ENCODE measurements around the gene TRERF1. TPM values are rescaled to one million over a fixed set of nuclear protein-coding genes. Genes with fewer than 3 reads are reported as not detected.

TRERF1 gene
- total and polyA plus RNA-seq, 2 experiments from 2014 or later = 11.2 to 20.6 TPM

- Histone ChIP-seq H3K4me3 (no peak overlapping the region), H3F3A (replicated peaks; ENCODE audit: low read depth) (no peaks in the 10 kb centered on the region), H2AFZ (no peak overlapping the region), H3K4me2 (no peak overlapping the region), H3K36me3 (ENCODE audit: insufficient read depth) (no peaks in the 10 kb centered on the region), H3K9me2 (ENCODE audit: insufficient read depth) (no peaks in the 10 kb centered on the region; the same call in 1 of the 2 replicates), H3K27ac (ENCODE audit: low read depth) (no peak overlapping the region), H4K20me1 (replicated peaks; ENCODE audit: insufficient read depth) (peaks cover 27% of the 10 kb centered on the region), H3K4me1 (ENCODE audit: insufficient read depth) (no peaks in the 10 kb centered on the region; the same call in 1 of the 2 replicates), H3K79me2 (replicated peaks; ENCODE audit: insufficient read depth) (peaks cover 71% of the 10 kb centered on the region), H3K27me3 (ENCODE audit: insufficient read depth) (no peaks in the 10 kb centered on the region)
- Mint-ChIP-seq H3K4me1 (peaks cover 21% of the 10 kb centered on the region), H3K36me3 (ENCODE audit: low read depth) (no peaks in the 10 kb centered on the region; the same call in 2 of the 3 replicates), H3K4me3 (no peak overlapping the region), H3K9me3 (no peaks in the 10 kb centered on the region), H3K27me3 (ENCODE audit: insufficient read depth, low read depth, poor library complexity) (peaks cover 5% of the 10 kb centered on the region), H3K27ac (no peak overlapping the region)
- DNase-seq (ENCODE audit: low spot score) = no peak
- no peak for ATAC-seq
- TF ChIP-seq ZNF331 (CRISPR knock-in tag; IDR thresholded peaks at IDR 0.05; ENCODE audit: low read depth) = no peak
- TF ChIP-seq CTCF (conservative IDR thresholded peaks at IDR 0.05; ENCODE audit: low read depth in 2 of 2) = no peak
- TF ChIP-seq ETS1 (IDR thresholded peaks at IDR 0.05) = no peak
- TF ChIP-seq POLR2AphosphoS5 (IDR thresholded peaks at IDR 0.05; ENCODE audit: low read depth) = no peak
- no peak for TF ChIP-seq ZNF462 (CRISPR knock-in tag; IDR thresholded peaks at IDR 0.05)
- TF ChIP-seq STAT1 (IDR thresholded peaks at IDR 0.05; ENCODE audit: unreplicated experiment) = no peak
- no peak for TF ChIP-seq EZH2 (IDR thresholded peaks at IDR 0.05; ENCODE audit: low read depth, unreplicated experiment)
- TF ChIP-seq NANOG (IDR thresholded peaks at IDR 0.05; ENCODE audit: borderline replicate concordance) = no peak
- TF ChIP-seq REST (IDR thresholded peaks at IDR 0.05; ENCODE audit: unreplicated experiment) = no peak
- no peak for TF ChIP-seq JUNB (IDR thresholded peaks at IDR 0.05; ENCODE audit: unreplicated experiment)
Measured at GRCh38 chr6:42336431-42336830, 115.3 kb downstream of the TRERF1 start.

All from GM23338 (cell line).